ENCODE results near the gene PEAR1. TPM values are rescaled to one million over a fixed set of nuclear protein-coding genes. Genes with fewer than 3 reads are reported as not detected.

The PEAR1 gene
- polyA plus RNA-seq, 1 experiment = 14.9 TPM

DNA sequence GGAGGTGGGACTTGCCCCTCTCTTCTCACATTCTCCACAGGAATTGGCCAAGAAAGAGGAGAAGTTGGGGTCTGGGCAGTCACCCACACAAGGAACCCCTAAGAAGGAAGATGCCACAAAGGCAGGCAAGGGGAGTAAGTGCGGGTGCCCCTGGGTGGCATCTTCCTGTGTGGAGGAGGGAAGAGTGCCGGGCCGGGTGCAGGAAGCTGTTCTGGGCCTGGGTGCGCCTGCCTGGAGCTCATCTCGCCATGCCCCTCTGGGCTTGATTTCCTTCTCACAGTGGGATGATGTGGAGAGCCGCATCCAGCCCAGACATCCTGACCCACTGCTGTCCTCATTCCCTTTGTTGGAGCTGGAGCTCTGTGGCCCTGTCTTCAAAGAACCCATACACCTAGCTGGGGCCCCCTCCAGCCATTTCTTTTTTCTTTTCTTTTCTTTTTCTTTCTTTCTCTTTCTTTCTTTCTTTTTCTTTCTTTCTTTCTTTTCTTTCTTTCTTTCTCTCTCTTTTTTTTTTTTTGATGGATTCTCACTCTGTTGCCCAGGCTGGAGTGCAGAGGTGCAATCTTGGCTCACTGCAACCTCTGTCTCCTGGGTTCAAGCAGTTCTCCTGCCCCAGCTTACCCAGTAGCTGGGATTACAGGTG lies 36.2 kb downstream of the PEAR1 start:
- TF ChIP-seq, protein P1, sequence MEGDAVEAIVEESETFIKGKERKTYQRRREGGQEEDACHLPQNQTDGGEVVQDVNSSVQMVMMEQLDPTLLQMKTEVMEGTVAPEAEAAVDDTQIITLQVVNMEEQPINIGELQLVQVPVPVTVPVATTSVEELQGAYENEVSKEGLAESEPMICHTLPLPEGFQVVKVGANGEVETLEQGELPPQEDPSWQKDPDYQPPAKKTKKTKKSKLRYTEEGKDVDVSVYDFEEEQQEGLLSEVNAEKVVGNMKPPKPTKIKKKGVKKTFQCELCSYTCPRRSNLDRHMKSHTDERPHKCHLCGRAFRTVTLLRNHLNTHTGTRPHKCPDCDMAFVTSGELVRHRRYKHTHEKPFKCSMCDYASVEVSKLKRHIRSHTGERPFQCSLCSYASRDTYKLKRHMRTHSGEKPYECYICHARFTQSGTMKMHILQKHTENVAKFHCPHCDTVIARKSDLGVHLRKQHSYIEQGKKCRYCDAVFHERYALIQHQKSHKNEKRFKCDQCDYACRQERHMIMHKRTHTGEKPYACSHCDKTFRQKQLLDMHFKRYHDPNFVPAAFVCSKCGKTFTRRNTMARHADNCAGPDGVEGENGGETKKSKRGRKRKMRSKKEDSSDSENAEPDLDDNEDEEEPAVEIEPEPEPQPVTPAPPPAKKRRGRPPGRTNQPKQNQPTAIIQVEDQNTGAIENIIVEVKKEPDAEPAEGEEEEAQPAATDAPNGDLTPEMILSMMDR (IDR thresholded peaks at IDR 0.05; ENCODE audit: low read depth, low read length) = no peak

DNA sequence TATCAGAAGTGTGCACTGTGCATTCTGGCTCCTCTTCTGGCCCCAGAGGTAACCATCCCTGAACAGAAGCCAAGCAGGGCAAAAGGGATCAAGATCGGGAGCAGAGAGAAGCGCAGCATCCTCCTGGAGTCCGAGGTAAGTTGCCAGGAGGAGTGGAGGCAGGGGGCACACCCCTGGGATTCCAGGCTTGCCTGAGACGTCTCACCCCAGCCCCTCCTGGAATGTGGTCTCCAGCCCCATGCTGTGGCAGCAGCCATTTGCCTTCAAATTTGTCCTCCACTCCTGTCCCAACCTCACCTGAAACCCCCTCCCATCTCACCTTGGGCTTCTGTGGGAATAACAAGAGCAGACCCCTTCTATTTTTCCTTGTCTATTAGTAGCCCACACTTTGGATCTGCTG lies 37.0 kb downstream of the PEAR1 start:
- POLR2A ChIA-PET = no interaction called here
- H3K9me3 ChIP-seq (ENCODE audit: control insufficient read depth, insufficient read depth, low read length) = no peaks in the 10 kb centered on the region
- CTCF ChIA-PET = no interaction called here
- peaks cover 22% of the 10 kb centered on the region for H3K27me3 ChIP-seq (ENCODE audit: control insufficient read depth, insufficient read depth, low read length)
- H3K27ac ChIP-seq (ENCODE audit: low read depth, low read length) = no peak overlapping the region
- no peak overlapping the region for H3K4me3 ChIP-seq (ENCODE audit: low read depth, low read length)
- DNase-seq (ENCODE audit: low read depth, low spot score) = no peak
- TF ChIP-seq, protein P1 (IDR thresholded peaks at IDR 0.05; ENCODE audit: low read depth, low read length) = no peak

More for the DNA sequence above, 36.2 kb downstream of the PEAR1 start:
- no peak overlapping the region for H3K27ac ChIP-seq (ENCODE audit: low read depth, low read length)
- CTCF ChIA-PET = interaction anchor here (0.9 to 3.6 kb wide), 5 partner anchors 10 to 240 kb away, joined by 3 to 66 read pairs (median 6); partner anchors contain the start of genes LRRC71 and PEAR1
- H3K4me3 ChIP-seq (ENCODE audit: low read depth, low read length) = no peak overlapping the region
- peaks cover 26% of the 10 kb centered on the region for H3K27me3 ChIP-seq (ENCODE audit: control insufficient read depth, insufficient read depth, low read length)
- POLR2A ChIA-PET = interaction anchor here (0.6 kb wide), 1 partner anchor 28 kb away, joined by 3 read pairs; no protein-coding TSS in a partner anchor
- no peaks in the 10 kb centered on the region for H3K9me3 ChIP-seq (ENCODE audit: control insufficient read depth, insufficient read depth, low read length)
- DNase-seq (ENCODE audit: low read depth, low spot score) = no peak

DNA sequence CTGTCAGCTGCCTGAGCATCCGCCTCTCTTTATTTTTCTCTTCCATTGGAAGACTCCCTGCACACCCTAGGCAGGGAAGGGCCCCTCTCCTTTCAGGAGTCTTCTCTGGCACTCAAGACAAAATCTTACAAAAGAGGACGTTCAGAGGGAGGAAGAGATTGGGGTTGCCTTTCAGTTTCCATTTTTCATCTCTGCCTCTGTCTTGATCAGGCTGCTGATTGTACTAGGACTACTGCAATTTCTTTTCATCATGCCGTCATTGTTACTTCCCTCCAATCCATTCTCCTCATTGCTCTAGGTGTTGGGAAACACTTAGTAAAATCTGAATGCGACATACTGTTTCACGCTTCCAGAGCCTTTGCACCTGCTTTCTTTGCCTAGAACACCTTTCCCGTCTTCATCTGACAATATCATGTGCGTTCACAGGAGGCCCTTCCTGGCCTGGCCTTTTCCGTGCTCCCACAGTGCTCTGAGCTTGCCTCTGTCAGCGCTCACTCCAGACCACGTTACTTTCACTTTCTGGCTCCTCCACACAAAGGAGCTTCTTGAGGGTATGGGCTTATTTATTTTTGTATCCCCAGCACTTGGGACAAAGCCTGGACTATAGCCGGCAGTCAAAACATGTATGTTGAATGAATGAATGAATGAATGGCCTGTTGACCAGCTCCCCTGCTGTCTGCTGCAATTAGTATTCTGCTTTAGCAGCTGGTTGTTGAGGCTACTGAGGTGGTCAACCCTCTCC lies 37.9 kb downstream of the PEAR1 start:
- Histone ChIP-seq H3K27me3 (ENCODE audit: control insufficient read depth, insufficient read depth, low read length) (peaks cover 20% of the 10 kb centered on the region), H3K9me3 (ENCODE audit: control insufficient read depth, insufficient read depth, low read length) (no peaks in the 10 kb centered on the region), H3K4me3 (ENCODE audit: low read depth, low read length) (no peak overlapping the region), H3K27ac (ENCODE audit: low read depth, low read length) (no peak overlapping the region)
- no peak for DNase-seq (ENCODE audit: low read depth, low spot score)
- TF ChIP-seq, protein P1 (IDR thresholded peaks at IDR 0.05; ENCODE audit: low read depth, low read length) = no peak
- ChIA-PET CTCF (interaction anchor here (1.1 to 2.5 kb wide), 2 partner anchors 40 to 117 kb away, joined by 3 to 23 read pairs; no protein-coding TSS in a partner anchor), POLR2A (no interaction called here)

DNA sequence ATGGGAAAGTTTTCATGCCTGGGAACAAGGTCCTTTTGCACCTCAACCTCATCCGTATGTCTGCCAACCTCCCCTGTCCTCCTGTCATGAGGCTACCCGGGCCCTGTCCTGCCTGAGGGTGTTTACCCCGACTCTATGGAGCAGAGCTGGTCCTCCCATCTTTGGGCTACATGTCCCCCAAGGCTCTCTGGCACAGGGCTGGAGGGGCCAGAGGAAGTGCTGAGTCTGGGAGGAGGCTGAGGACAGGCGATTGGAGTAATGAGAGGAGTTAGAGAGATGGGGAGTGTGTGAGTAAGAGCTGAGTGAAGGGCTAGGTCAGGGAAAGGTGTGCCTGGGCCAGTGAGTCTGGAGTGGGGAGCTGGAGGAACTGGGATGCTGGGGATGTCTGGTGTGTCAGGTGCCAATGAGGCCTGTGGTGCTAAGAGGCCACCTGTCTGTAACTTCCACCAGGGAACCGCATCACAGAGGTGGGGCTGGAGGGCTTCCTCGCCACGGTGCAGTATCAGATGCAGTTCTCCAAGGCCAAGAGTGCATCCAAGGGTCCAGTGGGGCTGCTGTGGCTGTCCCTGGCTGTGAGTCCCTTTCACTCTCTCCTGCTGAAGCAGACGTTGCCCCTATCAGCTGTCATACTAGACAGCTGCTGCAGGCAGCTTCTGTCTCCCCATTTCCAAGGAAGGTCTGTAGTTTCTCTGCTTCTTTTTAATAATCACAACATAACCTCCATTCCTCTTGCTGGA lies 38.6 kb downstream of the PEAR1 start:
- H3K27ac ChIP-seq (ENCODE audit: low read depth, low read length) = no peak overlapping the region
- TF ChIP-seq, protein P1 (IDR thresholded peaks at IDR 0.05; ENCODE audit: low read depth, low read length) = no peak
- no peak for DNase-seq (ENCODE audit: low read depth, low spot score)

More for the DNA sequence above, 38.6 kb downstream of the PEAR1 start:
- H3K27me3 ChIP-seq (ENCODE audit: control insufficient read depth, insufficient read depth, low read length) = peaks cover 16% of the 10 kb centered on the region
- ChIA-PET CTCF (interaction anchor here (1.1 to 2.5 kb wide), 2 partner anchors 40 to 118 kb away, joined by 3 to 23 read pairs; no protein-coding TSS in a partner anchor), POLR2A (no interaction called here)
- no peak overlapping the region for H3K4me3 ChIP-seq (ENCODE audit: low read depth, low read length)
- H3K9me3 ChIP-seq (ENCODE audit: control insufficient read depth, insufficient read depth, low read length) = no peaks in the 10 kb centered on the region

Data from AG04450 (cell line).